Neural crest cell (in vitro differentiated cells): ENCODE data around the gene OLFML2A. TPM values are rescaled to one million over a fixed set of nuclear protein-coding genes. Genes with fewer than 3 reads are reported as not detected.
"Not testable (repeated sequence)": the region's sequence is repeated elsewhere in the genome, so short reads cannot be mapped to it uniquely, and the experiment has no call there.

Experiments
- DNase-seq: peaks from one replicate; pipeline ENCODE4 v3.0.0; 2021; ENCODE audit warnings: low read depth, mixed read lengths, low spot score
- H3K27ac Mint-ChIP-seq: one replicate; pipeline ENCODE4 v1.8.0; 2021; ENCODE audit warnings: mild to moderate bottlenecking, mixed read lengths; ENCODE audit not compliant: unreplicated experiment
- H3K27me3 Mint-ChIP-seq: 2 replicates; pipeline ENCODE4 v1.8.0; 2021; ENCODE audit warnings: low read depth, mild to moderate bottlenecking, mixed read lengths
- H3K36me3 Mint-ChIP-seq: 2 replicates; pipeline ENCODE4 v1.8.0; 2021; ENCODE audit warnings: low read depth, mild to moderate bottlenecking, mixed read lengths
- H3K4me1 Mint-ChIP-seq: 2 replicates; pipeline ENCODE4 v1.8.0; 2021; ENCODE audit warnings: mixed read lengths
- H3K4me3 Mint-ChIP-seq: one replicate; pipeline ENCODE4 v1.8.0; 2021; ENCODE audit warnings: mild to moderate bottlenecking, mixed read lengths
- H3K9me3 Mint-ChIP-seq: 2 replicates; pipeline ENCODE4 v1.8.0; 2021; ENCODE audit warnings: mixed read lengths
- total RNA-seq: library from RNA; stranded (reverse); gene quantifications from 2 replicates; pipeline ENCODE4 v1.2.1, GENCODE V29; 2021
- TF ChIP-seq, protein P1 (sequence below): fragments of 200-600 bp; sonication (generic); conservative IDR thresholded peaks from 2 replicates; pipeline ENCODE4 v1.5.0; 2021; ENCODE audit warnings: antibody characterized with exemption, mild to moderate bottlenecking

OLFML2A gene
- total RNA-seq, 1 donor from 2014 or later, result 0.14 TPM

DNA sequence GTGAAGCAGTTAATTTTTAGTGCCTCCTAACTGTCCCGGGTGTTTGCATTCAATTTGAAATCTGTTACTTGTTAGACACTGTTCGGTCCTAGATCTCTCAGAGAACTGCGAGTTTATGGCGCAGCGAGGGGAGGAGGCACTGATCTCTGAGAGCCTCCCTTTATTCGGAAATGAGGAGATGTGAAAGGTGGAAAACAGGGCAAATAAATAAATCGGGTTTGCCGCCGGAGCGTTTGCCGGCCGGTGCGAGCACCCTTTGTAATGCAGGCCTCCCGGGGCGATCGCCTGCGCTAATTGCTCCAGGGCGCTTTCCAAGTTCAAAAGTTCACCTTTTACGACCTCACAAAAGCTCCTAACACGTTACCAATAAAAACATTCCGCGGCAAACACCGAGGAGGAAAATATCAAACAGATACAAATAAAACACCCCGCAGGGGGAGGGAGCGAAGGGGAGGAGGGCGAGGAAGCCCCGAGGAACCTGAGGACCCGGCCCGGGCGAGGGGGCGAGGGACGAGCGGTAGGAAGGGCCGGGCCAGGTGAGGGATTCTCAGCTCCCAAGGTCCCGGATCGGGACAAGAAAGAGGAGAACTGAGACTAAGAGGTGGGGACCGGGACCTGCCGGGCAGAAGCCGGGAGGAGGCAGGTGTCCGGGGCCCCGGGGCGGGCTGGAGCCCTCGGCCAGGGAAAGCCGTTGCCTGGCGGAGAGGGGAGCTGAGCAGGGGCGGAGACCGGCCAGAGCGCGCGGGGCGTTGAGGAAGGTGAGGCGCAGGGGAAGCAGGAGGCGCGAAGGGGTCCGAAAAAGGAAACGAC is 7.2 kb upstream of the OLFML2A start:
- peak; percentile 40 for DNase-seq
- peaks cover 31% of the 10 kb centered on the region for H3K4me1 Mint-ChIP-seq
- TF ChIP-seq, protein P1, sequence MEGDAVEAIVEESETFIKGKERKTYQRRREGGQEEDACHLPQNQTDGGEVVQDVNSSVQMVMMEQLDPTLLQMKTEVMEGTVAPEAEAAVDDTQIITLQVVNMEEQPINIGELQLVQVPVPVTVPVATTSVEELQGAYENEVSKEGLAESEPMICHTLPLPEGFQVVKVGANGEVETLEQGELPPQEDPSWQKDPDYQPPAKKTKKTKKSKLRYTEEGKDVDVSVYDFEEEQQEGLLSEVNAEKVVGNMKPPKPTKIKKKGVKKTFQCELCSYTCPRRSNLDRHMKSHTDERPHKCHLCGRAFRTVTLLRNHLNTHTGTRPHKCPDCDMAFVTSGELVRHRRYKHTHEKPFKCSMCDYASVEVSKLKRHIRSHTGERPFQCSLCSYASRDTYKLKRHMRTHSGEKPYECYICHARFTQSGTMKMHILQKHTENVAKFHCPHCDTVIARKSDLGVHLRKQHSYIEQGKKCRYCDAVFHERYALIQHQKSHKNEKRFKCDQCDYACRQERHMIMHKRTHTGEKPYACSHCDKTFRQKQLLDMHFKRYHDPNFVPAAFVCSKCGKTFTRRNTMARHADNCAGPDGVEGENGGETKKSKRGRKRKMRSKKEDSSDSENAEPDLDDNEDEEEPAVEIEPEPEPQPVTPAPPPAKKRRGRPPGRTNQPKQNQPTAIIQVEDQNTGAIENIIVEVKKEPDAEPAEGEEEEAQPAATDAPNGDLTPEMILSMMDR, result no peak
- H3K36me3 Mint-ChIP-seq, result no peaks in the 10 kb centered on the region
- no peak overlapping the region for H3K27ac Mint-ChIP-seq
- H3K4me3 Mint-ChIP-seq, result peak overlapping the region; percentile 84
- peaks cover 81% of the 10 kb centered on the region for H3K27me3 Mint-ChIP-seq
- no peaks in the 10 kb centered on the region for H3K9me3 Mint-ChIP-seq

DNA sequence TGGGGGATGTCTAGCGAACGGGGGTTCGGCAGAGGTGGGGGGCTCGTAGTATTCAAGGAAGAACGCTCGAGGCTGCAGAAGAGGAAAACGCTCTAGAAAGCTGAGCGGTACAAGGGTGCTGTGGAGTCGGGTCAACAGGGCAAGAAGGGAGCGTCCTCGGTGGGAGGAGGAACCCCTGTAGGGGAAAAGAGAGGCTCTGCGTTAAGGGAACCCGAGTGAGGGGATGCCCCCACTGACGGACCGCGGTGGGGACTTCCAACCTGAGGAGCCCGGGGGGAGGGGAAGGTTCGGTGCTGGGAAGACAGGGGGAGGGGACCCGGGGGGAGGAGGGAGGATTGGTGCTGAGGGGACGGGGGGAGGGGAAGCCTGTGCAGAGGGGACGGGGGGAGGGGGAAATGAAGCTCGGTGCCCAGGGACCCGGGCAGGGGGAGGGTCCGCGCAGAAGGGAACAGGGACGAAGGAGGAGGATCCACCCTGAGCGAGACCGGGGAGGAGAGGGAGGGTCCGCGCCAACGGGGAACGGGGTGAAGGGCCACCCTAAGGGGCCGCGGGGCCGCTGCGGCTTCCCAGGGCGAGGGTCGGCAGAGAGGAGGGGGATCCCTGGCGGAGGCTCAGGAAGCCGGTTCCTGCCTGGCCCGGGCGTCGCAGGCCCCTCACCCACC is 6.4 kb upstream of the OLFML2A start:
- TF ChIP-seq, protein P1, result no peak
- Mint-ChIP-seq H3K4me1 (peaks cover 31% of the 10 kb centered on the region), H3K36me3 (no peaks in the 10 kb centered on the region), H3K27ac (no peak overlapping the region), H3K27me3 (peaks cover 81% of the 10 kb centered on the region), H3K4me3 (peak overlapping the region; percentile 84), H3K9me3 (no peaks in the 10 kb centered on the region)
- DNase-seq, result no peak

DNA sequence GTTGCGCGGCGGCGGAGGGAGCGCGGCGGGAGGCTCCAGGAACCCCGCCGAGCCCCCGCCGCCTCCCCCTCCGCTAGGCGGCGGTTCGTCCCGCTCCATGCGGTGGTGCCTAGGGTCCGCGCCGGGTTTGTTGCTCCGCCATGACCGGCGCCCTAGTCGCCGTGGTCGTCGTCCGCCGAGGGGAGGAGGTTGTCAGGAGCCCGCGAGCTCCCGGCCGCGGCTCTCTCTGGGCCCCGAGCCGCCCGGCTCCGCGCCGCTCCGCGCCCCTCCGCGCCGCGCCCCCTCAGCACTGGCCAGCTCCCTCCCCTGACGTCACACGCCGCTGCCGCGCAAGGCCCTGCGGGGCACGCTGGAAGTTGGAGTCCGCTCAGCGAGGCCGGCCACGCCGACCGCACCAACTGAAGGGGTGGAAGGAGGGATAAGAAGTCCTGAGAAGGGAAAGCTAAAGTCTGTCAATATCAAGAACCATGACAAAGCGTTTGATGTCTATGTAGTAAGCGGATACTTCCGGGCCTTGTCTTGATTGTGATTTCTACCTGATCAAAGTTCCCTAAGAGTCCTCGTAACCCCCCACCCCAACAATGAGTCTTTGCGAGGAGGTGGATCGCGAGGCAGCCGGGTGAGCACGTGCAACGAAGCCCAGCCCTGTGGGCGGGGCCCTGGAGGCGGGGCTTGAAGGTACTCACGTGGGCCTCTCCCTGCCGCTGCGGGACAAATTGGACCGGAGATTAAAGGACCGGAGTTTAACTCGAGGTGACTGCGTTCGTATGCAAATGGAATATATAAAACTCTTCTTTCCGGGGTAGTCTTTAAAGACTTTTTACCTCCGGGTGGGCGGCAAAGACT is 5.7 kb upstream of the OLFML2A start, which contains the start of gene NR6A1:
Gene NR6A1 (minus strand): TSS at position 291 of the 846 bp plus-strand sequence.
- peak within 1 kb of the TSS; percentile 100 for H3K27ac Mint-ChIP-seq
- H3K4me1 Mint-ChIP-seq, result peaks cover 35% of the 10 kb centered on the region
- peak within 1 kb of the TSS; percentile 89 for H3K4me3 Mint-ChIP-seq
- TF ChIP-seq, protein P1, result peak; percentile 51
- H3K36me3 Mint-ChIP-seq, result no peaks in the 10 kb centered on the region
- H3K9me3 Mint-ChIP-seq, result no peaks in the 10 kb centered on the region
- DNase-seq, result peak; percentile 92
- peaks cover 81% of the 10 kb centered on the region for H3K27me3 Mint-ChIP-seq

DNA sequence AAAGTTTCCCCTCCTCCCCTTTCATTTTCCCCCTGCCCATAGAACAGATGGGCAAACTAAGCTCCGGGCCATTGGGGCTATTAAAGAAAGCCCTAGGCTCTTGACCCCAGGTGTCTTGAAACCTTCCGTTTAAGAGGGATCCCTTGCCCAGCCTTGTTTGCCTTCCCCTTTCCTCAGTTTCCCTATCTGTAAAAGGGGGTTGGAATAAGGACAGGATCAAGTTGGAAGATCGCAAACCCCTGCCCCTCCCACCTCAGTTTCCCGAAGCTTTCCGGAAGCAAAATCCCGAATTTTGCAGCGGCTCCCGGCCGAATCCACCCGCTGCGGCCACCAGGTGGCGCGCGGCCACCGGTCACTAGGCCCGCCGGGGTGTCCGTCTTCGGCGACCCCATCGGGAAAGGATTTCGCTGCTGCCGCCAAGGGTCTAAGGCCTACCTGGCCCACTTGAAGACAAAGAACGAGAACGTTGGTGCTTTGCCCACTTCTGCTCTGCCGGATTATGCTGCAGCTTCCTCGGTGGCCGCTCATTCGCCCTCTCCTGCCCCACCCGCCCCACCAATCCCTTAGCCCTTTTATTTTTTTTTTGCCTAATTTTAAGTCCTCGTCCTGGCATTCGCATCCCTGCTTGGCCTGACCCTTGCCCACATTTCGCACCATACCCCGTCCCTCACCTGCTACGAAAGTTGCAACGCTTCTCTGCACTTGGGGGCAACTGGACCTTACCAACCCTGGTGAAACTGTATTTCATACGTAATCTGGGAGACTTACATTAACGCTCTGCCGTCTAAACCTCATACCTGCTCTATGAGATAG is 4.9 kb upstream of the OLFML2A start:
- Mint-ChIP-seq H3K9me3 (no peaks in the 10 kb centered on the region), H3K27me3 (peaks cover 78% of the 10 kb centered on the region), H3K4me1 (peaks cover 40% of the 10 kb centered on the region), H3K36me3 (no peaks in the 10 kb centered on the region), H3K27ac (no peak overlapping the region), H3K4me3 (peak overlapping the region; percentile 89)
- DNase-seq, result peak; percentile 80
- TF ChIP-seq, protein P1, result peak; percentile 99

DNA sequence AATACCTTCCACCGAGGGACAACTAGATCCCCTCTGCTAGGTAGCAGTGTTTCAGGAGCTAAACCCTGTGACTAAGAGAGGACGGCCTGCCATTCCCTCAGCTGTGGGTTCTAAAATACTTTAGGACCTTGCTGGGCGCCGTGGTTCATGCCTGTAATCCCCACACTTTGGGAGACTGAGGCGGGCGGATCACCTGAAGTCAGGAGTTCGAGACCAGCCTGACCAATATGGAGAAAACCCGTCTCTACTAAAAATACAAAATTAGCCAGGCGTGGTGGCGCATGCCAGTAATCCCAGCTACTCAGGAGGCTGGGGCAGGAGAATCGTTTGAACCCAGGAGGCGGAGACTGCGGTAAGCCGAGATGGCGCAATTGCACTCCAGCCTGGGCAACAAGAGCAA is 4.1 kb upstream of the OLFML2A start:
- H3K4me3 Mint-ChIP-seq, result peak overlapping the region; percentile 89
- H3K9me3 Mint-ChIP-seq, DNase-seq, H3K36me3 Mint-ChIP-seq, H3K27ac Mint-ChIP-seq: not testable (repeated sequence)
- H3K4me1 Mint-ChIP-seq, result peaks cover 38% of the 10 kb centered on the region
- H3K27me3 Mint-ChIP-seq, result peaks cover 76% of the 10 kb centered on the region
